Kidney epithelial cell (primary cell): Measurements from ENCODE around the gene TLK1. TPM values are rescaled to one million over a fixed set of nuclear protein-coding genes. Genes with fewer than 3 reads are reported as not detected.

Experiments used
- DNase-seq: peaks from one replicate; pipeline ENCODE4 v3.0.0-alpha.2; 2010; ENCODE audit warnings: low read depth
- H3K27me3 ChIP-seq: 2 replicates; pipeline ENCODE4 v1.6.0; 2011; ENCODE audit warnings: low read length; ENCODE audit not compliant: control insufficient read depth, insufficient read depth
- H3K36me3 ChIP-seq: 2 replicates; pipeline ENCODE4 v1.5.1; 2011; ENCODE audit warnings: low read length; ENCODE audit not compliant: control insufficient read depth, insufficient read depth
- H3K4me3 ChIP-seq: 2 replicates; pipeline ENCODE4 v1.5.1; 2011; ENCODE audit warnings: low read depth, mild to moderate bottlenecking, control low read depth, low read length
- CTCF ChIP-seq: IDR thresholded peaks from 2 replicates; pipeline ENCODE4 v1.5.1; 2011; ENCODE audit warnings: mild to moderate bottlenecking, moderate library complexity, low read length, control low read depth, inconsistent platforms; ENCODE audit not compliant: insufficient read depth, poor library complexity, severe bottlenecking
- total RNA-seq: library from RNA; depleted of rRNA; stranded (reverse); fragments of >200 nt; gene quantifications from 2 replicates; pipeline ENCODE4 v1.2.3, GENCODE V29; 2015

TLK1 gene
- total RNA-seq, 1 donor from 2014 or later = 24.4 TPM

GRCh38 chr2:171013851-171014250, 146.8 kb downstream of the TLK1 start:
- no peaks in the 10 kb centered on the region for H3K27me3 ChIP-seq
- no peak for TF ChIP-seq CTCF
- H3K36me3 ChIP-seq = no peaks in the 10 kb centered on the region
- H3K4me3 ChIP-seq = no peak overlapping the region
- DNase-seq = no peak

- DNase-seq = no peak
- TF ChIP-seq CTCF = no peak
- Histone ChIP-seq H3K36me3 (no peaks in the 10 kb centered on the region), H3K4me3 (no peak overlapping the region), H3K27me3 (no peaks in the 10 kb centered on the region)
Measured at GRCh38 chr2:171009386-171009785, 151.3 kb downstream of the TLK1 start.

- DNase-seq = no peak
- H3K27me3 ChIP-seq = no peaks in the 10 kb centered on the region
- no peak overlapping the region for H3K4me3 ChIP-seq
- no peaks in the 10 kb centered on the region for H3K36me3 ChIP-seq
- no peak for TF ChIP-seq CTCF
Measured at GRCh38 chr2:171008550-171009205, 152.0 kb downstream of the TLK1 start.

- no peak for DNase-seq
- Histone ChIP-seq H3K36me3 (no peaks in the 10 kb centered on the region), H3K27me3 (no peaks in the 10 kb centered on the region), H3K4me3 (no peak overlapping the region)
- no peak for TF ChIP-seq CTCF
Measured at GRCh38 chr2:171004833-171005232, 155.9 kb downstream of the TLK1 start.

GRCh38 chr2:171004363-171004762, 156.3 kb downstream of the TLK1 start:
- TF ChIP-seq CTCF = no peak
- Histone ChIP-seq H3K27me3 (no peaks in the 10 kb centered on the region), H3K36me3 (no peaks in the 10 kb centered on the region), H3K4me3 (no peak overlapping the region)
- DNase-seq = no peak

GRCh38 chr2:170999654-171000053, 161.0 kb downstream of the TLK1 start:
- no peaks in the 10 kb centered on the region for H3K27me3 ChIP-seq
- no peak for TF ChIP-seq CTCF
- H3K4me3 ChIP-seq = no peak overlapping the region
- no peaks in the 10 kb centered on the region for H3K36me3 ChIP-seq
- DNase-seq = no peak
